Measurements from ENCODE around the gene TPH1. TPM values are rescaled to one million over a fixed set of nuclear protein-coding genes. Genes with fewer than 3 reads are reported as not detected.

The TPH1 gene
- total RNA-seq, 4 donors from 2014 or later = under 0.01 to 2.3 (median 1.3) TPM

DNA sequence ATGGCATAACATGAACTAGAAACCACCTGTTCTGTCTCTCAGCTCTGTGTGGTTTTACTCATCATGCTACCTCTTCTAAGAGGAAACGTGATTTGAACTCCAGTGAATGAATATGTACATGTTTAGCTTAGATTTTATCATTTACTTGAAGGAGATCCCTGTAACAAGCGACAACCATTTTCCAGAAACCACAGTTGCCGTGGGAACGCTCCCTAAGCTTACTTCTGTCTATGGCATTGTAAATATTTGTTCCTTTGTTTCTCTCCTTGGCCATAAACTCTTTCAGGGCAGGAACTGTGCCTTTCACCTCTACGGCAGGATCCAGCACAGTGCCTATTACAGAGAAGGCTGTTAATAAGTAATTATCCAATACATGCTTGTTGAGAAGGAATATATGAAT is 17.1 kb upstream of the TPH1 start:
- Histone ChIP-seq H3K27ac (no peak overlapping the region), H3K27me3 (no peaks in the 10 kb centered on the region), H3K9me3 (no peaks in the 10 kb centered on the region), H3K4me3 (no peak overlapping the region), H3K4me1 (no peaks in the 10 kb centered on the region), H3K36me3 (no peaks in the 10 kb centered on the region)
- no peak for DNase-seq
- no peak for TF ChIP-seq POLR2A (IDR thresholded peaks at IDR 0.05)
- TF ChIP-seq, protein P1, sequence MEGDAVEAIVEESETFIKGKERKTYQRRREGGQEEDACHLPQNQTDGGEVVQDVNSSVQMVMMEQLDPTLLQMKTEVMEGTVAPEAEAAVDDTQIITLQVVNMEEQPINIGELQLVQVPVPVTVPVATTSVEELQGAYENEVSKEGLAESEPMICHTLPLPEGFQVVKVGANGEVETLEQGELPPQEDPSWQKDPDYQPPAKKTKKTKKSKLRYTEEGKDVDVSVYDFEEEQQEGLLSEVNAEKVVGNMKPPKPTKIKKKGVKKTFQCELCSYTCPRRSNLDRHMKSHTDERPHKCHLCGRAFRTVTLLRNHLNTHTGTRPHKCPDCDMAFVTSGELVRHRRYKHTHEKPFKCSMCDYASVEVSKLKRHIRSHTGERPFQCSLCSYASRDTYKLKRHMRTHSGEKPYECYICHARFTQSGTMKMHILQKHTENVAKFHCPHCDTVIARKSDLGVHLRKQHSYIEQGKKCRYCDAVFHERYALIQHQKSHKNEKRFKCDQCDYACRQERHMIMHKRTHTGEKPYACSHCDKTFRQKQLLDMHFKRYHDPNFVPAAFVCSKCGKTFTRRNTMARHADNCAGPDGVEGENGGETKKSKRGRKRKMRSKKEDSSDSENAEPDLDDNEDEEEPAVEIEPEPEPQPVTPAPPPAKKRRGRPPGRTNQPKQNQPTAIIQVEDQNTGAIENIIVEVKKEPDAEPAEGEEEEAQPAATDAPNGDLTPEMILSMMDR (IDR thresholded peaks at IDR 0.05) = no peak
- intact Hi-C loops (cut with DNase I; ENCODE audit: low total_unique reads) = no loop called here

DNA sequence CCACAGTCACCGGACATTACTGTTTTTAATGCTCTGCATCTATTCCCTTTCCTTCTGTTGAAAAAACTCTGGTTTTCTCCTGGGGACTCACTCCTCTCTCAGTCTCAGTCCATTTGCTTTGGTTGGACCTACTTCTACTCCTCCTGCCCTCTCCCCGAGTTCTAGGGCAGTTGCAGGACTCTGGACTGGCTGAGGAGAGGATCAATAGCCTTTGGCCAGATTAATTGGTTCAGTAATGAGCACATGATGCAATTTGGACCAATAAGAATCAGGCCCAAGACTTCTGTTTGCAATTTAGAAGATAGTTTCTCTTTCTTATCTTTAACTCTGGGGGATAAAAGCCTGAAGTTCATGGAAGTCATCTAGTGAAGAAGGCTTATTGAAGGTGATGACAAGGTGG is 15.3 kb upstream of the TPH1 start:
- no peak overlapping the region for H3K4me3 ChIP-seq
- DNase-seq = no peak
- TF ChIP-seq, protein P1 (IDR thresholded peaks at IDR 0.05) = no peak
- TF ChIP-seq POLR2A (IDR thresholded peaks at IDR 0.05) = no peak

DNA sequence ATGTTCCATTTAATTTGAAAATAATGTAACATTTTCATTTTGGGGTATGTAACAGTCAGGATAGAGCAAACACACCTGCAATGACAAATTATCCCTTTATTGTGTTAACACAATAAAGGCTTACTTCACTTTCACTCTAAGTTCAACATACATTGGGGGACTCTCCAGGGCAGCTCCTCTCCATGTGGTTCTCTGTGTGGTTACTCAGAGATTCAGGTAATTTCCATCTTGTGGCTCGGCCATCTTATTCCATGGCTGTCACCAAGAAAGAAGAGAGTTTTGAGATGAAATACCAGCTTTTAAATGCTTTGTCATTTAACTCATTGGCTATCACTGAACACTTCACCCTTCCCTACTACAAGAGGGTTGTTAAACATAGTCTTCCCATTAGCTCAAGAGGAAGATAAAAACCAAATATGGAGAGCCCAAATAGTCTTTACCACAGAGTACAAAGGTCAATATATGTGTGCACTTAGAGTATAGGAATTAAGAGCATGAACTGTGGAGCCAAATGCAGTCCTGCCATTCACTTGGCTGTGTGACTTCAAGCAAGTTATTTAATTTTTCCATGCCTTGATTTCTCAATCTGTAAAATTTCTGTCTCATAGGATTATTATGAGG is 10.6 kb upstream of the TPH1 start:
- H3K9me3 ChIP-seq = no peaks in the 10 kb centered on the region
- H3K4me3 ChIP-seq = no peak overlapping the region
- no peaks in the 10 kb centered on the region for H3K36me3 ChIP-seq
- DNase-seq = no peak
- H3K27me3 ChIP-seq = no peaks in the 10 kb centered on the region
- no peak for TF ChIP-seq POLR2A (IDR thresholded peaks at IDR 0.05)
- TF ChIP-seq, protein P1 (IDR thresholded peaks at IDR 0.05) = no peak
- intact Hi-C loops (cut with DNase I; ENCODE audit: low total_unique reads) = no loop called here
- H3K4me1 ChIP-seq = no peaks in the 10 kb centered on the region
- no peak overlapping the region for H3K27ac ChIP-seq

More for the DNA sequence above, 15.3 kb upstream of the TPH1 start:
- Histone ChIP-seq H3K27ac (no peak overlapping the region), H3K9me3 (no peaks in the 10 kb centered on the region), H3K27me3 (no peaks in the 10 kb centered on the region), H3K36me3 (no peaks in the 10 kb centered on the region), H3K4me1 (no peaks in the 10 kb centered on the region)
- intact Hi-C loops (cut with DNase I; ENCODE audit: low total_unique reads) = no loop called here

DNA sequence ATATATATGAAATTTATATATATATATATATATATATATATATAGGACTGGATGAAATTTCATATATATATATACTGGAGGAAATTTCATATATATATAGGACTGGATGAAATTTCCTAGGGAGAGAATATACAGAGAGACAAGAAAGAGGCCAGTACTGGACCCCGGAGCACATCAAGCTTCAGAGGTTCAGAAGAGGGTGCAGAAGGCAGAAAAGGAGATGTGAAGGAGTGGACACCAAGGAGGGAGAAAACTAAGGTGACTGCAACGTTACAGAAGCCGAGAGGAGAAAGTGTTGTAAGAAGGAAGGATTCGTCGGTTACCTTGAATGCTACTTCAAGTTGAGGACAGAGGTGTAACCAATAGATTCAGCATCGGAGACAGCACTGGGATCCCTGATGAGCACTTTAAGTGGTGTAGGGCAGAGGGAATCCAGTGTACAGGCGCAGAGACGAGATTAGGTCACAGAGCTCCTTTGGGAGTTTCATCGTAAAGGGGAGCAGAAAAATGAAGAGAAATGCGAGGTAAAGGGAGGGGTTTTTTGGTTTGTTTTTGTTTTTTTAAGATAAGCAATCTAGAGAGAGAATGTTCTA is 8.5 kb upstream of the TPH1 start:
- no peak for DNase-seq
- Histone ChIP-seq H3K27me3 (no peaks in the 10 kb centered on the region), H3K4me1 (no peaks in the 10 kb centered on the region), H3K9me3 (no peaks in the 10 kb centered on the region), H3K4me3 (no peak overlapping the region), H3K36me3 (no peaks in the 10 kb centered on the region), H3K27ac (no peak overlapping the region)
- intact Hi-C loops (cut with DNase I; ENCODE audit: low total_unique reads) = no loop called here
- TF ChIP-seq, protein P1 (IDR thresholded peaks at IDR 0.05) = no peak
- no peak for TF ChIP-seq POLR2A (IDR thresholded peaks at IDR 0.05)

DNA sequence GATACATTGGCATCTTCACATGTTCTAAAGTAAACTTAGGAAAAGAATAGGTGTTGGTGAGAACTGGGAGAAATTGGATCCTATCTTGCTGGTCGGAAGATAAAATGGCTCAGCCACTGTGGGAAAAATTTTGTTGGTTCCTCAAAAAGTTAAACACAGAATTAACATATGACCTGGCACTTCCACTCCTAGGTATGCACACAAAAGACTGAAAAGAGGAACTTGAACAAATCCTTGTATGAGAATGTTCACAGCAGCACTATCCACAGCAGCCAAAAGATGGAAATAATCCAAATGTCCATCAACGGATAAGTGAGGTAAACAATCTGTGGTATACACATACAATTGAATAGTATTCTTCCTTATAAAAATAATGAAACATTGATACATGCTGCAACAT is 4.8 kb upstream of the TPH1 start:
- peaks cover 0 to 5% of the 10 kb centered on the region in 2 donors for H3K27me3 ChIP-seq
- no peaks in the 10 kb centered on the region for H3K36me3 ChIP-seq
- TF ChIP-seq POLR2A (IDR thresholded peaks at IDR 0.05) = no peak
- TF ChIP-seq, protein P1 (IDR thresholded peaks at IDR 0.05) = no peak
- H3K27ac ChIP-seq = no peak overlapping the region
- intact Hi-C loops (cut with DNase I; ENCODE audit: low total_unique reads) = no loop called here
- no peaks in the 10 kb centered on the region for H3K9me3 ChIP-seq
- H3K4me3 ChIP-seq = no peak overlapping the region
- no peaks in the 10 kb centered on the region for H3K4me1 ChIP-seq
- no peak for DNase-seq
